Thyroid gland (tissue), 4 donors: ENCODE measurements around the gene SPATA31E1.

ENCODE experiments used
- POLR2A ChIP-seq, 2 donors: fragments of 450-650 bp; IDR thresholded peaks; one replicate each; pipeline ENCODE4 v1.6.1; 2017; ENCODE audit warnings: antibody characterized with exemption in 2 of 2, mild to moderate bottlenecking in 2 of 2, moderate library complexity in 1 of 2
- TF ChIP-seq, protein P1 (sequence below), 6 experiments: fragments of 200-600 bp in 3 of 6; fragments of 450-650 bp in 3 of 6; sonication (generic) in 3 of 6; IDR thresholded peaks; one replicate each; pipeline ENCODE4 v1.5.1; 2016 to 2019; ENCODE audit warnings: antibody characterized with exemption in 6 of 6, mild to moderate bottlenecking in 2 of 6, inconsistent platforms in 1 of 6, moderate library complexity in 1 of 6

- TF ChIP-seq, protein P1, sequence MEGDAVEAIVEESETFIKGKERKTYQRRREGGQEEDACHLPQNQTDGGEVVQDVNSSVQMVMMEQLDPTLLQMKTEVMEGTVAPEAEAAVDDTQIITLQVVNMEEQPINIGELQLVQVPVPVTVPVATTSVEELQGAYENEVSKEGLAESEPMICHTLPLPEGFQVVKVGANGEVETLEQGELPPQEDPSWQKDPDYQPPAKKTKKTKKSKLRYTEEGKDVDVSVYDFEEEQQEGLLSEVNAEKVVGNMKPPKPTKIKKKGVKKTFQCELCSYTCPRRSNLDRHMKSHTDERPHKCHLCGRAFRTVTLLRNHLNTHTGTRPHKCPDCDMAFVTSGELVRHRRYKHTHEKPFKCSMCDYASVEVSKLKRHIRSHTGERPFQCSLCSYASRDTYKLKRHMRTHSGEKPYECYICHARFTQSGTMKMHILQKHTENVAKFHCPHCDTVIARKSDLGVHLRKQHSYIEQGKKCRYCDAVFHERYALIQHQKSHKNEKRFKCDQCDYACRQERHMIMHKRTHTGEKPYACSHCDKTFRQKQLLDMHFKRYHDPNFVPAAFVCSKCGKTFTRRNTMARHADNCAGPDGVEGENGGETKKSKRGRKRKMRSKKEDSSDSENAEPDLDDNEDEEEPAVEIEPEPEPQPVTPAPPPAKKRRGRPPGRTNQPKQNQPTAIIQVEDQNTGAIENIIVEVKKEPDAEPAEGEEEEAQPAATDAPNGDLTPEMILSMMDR (IDR thresholded peaks at IDR 0.05), result no peak
- no peak for TF ChIP-seq POLR2A (IDR thresholded peaks at IDR 0.05)
Measured at GRCh38 chr9:87863882-87864465, 18.7 kb upstream of the SPATA31E1 start.
